ENCODE results near the gene OSCP1.

OSCP1 gene

GRCh38 chr1:36400825-36401601 lies 49.2 kb downstream of the OSCP1 start:
- peak; percentile 69 for DNase-seq

GRCh38 chr1:36400514-36400824 lies 49.8 kb downstream of the OSCP1 start:
- no peak for DNase-seq

- no peak for DNase-seq
Observed at GRCh38 chr1:36398370-36398977, 51.8 kb downstream of the OSCP1 start.

GRCh38 chr1:36397378-36398230 lies 52.6 kb downstream of the OSCP1 start, which contains the start of gene LSM10:
Gene LSM10 (minus strand): TSS chr1:36397908. CDS start chr1:36394129, 3,779 bp downstream.
- DNase-seq: peak; percentile 94

- no peak for DNase-seq
Observed at GRCh38 chr1:36397083-36397377, 53.2 kb downstream of the OSCP1 start.

GRCh38 chr1:36396359-36396758 lies 53.9 kb downstream of the OSCP1 start:
- peak; percentile 56 for DNase-seq

- DNase-seq: no peak
Observed at GRCh38 chr1:36393686-36394085, 56.6 kb downstream of the OSCP1 start.

- DNase-seq: no peak
Observed at GRCh38 chr1:36392836-36393235, 57.4 kb downstream of the OSCP1 start.

GRCh38 chr1:36391271-36391670 lies 59.0 kb downstream of the OSCP1 start:
- no peak for DNase-seq

- DNase-seq: no peak
Observed at GRCh38 chr1:36390411-36390810, 59.8 kb downstream of the OSCP1 start.

GRCh38 chr1:36389999-36390398 lies 60.3 kb downstream of the OSCP1 start:
- DNase-seq: no peak

GRCh38 chr1:36389261-36389660 lies 61.0 kb downstream of the OSCP1 start:
- DNase-seq: no peak

GRCh38 chr1:36387141-36387949 lies 62.9 kb downstream of the OSCP1 start:
- peak; percentile 29 for DNase-seq

GRCh38 chr1:36386265-36387140 lies 63.7 kb downstream of the OSCP1 start:
- peak; percentile 98 for DNase-seq

- peak; percentile 100 for DNase-seq
Observed at GRCh38 chr1:36385410-36386264, 64.6 kb downstream of the OSCP1 start, which contains the start of gene STK40. Gene STK40 (minus strand): TSS chr1:36385924. CDS start chr1:36361332, 24,592 bp downstream.

- DNase-seq: peak; percentile 80
Observed at GRCh38 chr1:36384542-36385409, 65.5 kb downstream of the OSCP1 start.

- no peak for DNase-seq
Observed at GRCh38 chr1:36383240-36383639, 67.0 kb downstream of the OSCP1 start.

GRCh38 chr1:36382669-36383068 lies 67.6 kb downstream of the OSCP1 start:
- no peak for DNase-seq

GRCh38 chr1:36382231-36382630 lies 68.0 kb downstream of the OSCP1 start:
- no peak for DNase-seq

GRCh38 chr1:36381405-36381804 lies 68.8 kb downstream of the OSCP1 start:
- DNase-seq: no peak

All from activated CD4-positive, alpha-beta T cell treated with anti-CD3 and anti-CD28 coated beads, Interleukin-10, Interleukin-2, amounts not matched to agents 100 ng/mL and 50 ng/mL, durations not matched to agents 16 hours and 8 hours (primary cell).